ENCODE data around the gene CUBN.

Gene CUBN

DNA sequence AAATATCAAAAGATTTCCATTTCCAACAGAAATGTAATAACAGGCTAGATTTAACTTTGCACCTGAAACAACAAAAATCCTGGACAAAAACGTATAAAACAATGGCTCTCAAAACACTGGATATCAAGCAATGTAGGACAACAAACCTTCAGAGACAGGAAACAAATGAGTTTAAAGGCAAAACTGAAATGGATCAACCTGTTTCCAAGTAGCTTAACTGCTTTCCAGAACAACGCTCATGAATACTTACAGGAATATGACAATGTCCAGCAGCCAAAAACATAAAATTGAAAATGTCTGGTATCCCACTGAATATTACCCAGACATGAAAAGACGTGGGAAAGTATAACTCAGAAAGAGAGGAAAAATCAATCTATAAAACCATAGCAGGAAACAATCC lies 62.8 kb downstream of the CUBN start:
- DNase-seq = no peak

DNA sequence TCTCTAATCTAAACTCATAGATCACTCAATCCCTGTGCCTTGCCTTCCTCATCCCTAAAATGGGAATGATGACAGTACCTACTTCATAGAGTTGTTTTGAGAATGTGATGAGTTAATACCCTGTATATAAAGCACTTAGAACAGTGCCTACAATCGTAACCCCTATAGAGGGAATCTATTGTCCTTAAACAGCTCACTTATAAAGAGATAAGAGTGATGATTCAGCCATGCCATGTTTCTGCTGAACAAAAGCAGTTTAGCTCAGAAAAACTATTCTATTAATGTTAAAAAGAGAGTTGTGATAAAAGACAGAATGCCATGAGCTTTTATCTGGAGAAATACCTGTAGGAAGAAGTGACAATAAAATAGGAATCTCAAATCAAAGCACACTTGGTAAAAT lies 63.6 kb downstream of the CUBN start:
- no peak for DNase-seq

DNA sequence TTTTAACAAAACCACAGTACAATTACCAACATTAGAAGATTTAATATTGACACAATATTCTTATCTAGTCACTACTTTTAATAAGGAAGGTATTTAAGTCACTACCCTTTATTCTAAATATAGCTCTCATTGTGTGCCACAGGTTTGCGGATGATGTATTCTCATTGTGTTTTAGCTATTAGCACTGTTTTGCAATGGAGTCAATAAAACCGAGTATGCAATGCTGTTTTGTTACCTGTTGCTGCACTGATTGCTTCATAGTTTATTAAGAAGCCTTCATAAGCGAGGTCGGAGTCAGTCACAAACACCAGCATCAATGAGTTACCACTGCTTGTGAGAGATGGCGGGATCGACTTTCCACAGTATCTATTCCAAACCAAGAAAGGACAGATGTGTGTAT lies 64.3 kb downstream of the CUBN start:
- no peak for DNase-seq

DNA sequence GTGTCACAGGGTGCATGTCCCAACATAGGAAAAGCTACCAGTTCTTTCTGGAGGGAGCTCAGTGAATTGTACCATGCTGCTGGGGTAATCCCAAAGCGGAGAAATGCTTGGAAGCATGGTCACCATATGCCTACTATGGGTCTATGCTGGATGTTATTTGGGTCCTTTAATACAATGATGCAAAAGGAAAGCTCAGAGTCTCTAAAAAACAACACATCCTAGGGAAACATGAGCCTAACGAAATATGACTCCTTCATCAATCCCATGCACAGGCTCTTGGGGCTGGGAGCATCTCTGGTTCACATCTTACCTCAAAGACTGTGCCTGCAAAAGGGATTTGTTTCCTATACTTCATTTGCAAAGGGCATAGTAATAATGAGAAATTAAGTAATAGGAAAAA lies 65.2 kb downstream of the CUBN start:
- DNase-seq = no peak

DNA sequence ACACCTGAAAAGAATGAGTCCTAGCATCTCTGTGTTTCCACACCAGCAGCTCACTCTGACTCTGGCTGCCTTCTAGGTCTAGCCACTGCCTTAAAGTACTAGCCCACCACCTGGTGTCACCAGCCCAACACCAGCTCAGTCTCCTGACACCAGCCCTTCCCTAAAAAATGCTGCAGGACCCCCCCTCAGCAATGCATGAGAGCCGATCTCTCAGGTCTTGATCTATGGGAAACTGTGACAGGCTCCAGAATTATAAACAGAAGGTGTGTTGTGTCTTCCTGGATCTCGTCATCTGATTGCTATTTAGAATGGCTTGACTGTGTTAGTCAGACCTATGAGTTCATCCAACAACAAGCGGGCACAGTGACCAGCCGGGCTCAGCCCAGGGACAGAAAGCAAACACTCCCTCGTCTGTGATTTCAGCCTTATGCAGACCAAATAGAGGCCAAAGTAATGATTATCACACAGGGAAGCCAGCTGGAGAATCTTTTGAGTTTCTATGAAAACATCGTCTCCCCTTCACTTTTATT lies 66.6 kb downstream of the CUBN start:
- no peak for DNase-seq

DNA sequence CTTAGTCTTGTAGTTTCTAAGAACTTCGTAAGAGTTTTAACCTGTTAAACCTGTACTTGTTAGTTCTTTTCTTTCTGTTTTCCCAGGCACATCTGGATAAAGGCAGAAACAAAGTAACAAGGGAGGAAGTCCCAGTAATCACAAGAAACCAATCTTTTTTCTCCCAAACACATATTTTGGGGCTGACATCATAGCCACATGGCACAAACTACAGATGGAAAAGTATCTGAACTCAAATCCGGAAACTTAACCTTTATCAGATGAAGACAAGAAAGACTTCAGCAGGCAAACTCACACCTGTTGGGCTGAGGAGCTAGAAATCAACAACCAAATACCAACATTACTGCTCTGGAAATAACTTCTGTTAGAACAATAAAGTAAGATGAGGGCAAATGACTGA lies 67.1 kb downstream of the CUBN start:
- no peak for DNase-seq

DNA sequence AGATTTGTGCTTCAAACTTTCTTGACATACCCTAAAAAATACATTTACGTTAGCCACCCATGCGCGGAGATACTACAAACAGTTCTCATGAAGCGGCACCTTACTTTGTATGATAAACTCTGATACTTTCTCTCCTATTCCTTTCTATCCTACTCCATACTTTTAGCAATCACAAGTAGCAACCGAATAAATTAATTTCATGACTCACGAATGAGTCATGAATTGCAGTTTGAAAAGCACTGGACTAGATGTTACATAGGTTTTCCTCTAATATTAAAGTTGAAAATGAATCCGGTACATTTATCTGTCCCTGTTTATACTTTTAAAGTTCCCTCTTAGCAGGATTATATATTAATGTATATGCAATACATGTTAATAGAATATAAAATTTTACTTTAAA lies 67.6 kb downstream of the CUBN start:
- no peak for DNase-seq

DNA sequence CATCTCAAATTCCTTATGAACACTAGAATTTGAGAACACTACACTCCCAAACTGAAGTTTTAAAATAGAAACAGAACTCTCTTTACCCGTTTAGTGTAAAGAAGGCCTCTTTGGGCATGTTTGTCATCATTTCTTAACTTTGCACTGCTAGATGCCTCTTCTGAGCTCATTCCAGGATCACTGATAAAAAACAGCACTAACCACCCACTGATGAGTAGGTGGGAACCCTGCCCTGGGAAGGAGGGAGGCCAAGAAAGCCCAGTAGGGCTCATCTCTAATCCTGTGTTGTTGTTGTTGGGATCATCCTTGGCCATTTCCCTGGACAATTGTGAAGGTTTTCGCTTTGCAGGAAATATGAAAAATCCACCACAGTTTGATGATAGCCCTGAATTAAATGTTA lies 68.2 kb downstream of the CUBN start:
- no peak for DNase-seq

DNA sequence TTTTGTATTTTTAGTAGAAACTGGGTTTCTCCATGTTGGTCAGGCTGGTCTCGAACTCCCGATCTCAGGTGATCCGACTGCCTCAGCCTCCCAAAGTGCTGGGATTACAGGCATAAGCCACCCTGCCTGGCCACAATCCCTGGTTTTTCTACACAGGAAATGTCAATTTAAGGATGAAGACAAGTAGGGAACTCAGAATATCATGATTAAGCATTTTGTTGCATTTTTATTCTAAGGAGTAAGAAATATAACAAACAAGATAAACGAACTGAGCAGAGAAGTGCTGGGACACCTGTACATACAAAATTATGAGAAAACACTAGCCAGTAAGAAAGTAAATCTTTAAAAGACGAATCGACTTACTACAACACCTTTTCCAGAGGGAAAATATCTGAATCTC lies 69.3 kb downstream of the CUBN start:
- DNase-seq = no peak

DNA sequence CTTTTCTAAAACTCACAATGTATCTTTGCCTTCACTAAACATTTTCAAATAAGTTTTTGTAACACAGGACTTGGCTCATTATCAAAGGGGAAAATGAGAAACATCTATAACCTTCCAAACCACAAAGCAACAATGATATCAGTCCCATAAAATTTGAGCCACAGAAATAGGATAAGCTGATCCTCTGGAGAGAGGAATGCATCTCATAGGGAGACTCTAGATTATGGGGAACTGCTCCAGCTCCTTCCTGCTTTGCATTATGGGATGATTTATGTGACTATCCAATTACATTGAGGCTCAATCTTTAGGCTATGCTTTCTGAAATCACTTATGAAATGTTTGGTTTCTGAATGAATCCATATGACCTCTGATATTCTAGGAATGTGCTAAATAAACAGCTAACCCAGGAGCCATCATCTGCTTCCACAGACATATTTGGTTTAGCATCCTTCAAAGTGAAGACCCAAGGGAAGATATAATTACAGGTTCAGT lies 70.4 kb downstream of the CUBN start:
- DNase-seq = no peak

DNA sequence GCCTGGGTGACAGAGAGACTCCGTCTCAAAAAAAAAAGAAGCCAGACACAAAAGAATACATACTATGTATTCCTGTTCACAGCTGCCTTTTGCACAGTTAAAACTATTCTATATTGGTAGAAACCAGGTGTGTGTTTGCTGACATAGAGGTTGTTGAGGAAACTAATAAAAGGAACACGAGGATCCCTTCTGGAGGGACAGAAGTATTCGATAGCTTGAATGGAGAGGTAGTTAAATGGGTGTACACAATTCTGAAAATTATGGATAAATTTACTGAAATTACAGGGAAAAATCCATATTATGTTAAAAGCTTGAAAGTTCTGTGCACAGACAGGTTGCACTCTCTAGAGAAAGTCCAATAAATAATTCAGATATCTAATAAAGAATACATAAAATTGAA lies 71.5 kb downstream of the CUBN start:
- no peak for DNase-seq

DNA sequence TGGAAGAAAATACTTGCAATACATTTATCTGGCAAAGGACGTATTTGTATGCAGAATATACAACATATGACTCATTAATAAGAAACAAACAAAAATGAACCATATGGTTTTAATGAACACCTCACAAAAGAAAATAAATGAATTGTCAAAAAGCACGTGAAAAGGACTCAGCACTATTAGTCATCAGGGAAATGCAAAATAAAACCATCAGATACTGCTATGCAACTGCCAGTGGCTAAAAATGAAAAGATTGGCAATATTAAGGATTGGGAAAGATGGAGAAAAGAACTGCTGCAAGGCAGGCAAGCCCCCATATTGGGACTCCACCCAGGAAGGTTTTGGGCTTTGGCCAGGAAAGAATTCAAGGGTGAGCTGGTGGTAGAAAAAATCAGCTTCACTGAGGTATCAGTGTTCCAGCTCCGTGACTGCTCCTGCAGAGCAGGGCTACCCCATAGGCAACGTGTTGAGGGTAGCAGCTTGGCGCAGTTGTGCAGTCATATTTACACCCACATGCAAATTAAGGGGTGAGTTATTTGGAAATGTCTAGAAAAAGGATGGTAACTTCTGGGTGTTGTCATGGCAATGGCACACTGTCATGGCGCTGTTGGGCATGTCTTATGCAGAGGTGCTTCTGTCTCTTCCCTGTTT lies 72.7 kb downstream of the CUBN start:
- DNase-seq = no peak

DNA sequence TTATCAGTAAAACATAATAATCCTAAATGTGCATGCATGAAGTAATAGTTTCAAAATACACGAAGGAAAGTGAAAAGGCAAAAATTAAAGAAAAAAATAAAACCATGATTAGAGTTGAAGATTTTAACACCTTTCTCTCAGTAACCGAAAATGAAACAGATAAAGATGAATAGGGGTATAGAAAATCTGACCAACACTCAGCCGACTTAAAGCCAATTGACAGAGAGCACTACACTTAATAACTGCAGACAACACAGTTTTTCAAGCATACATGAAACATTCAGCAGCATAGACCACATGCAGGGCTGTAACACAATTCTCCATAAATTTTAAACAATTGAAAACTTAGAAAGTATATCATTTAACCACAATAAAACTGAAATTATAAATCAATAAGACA lies 76.1 kb downstream of the CUBN start:
- no peak for DNase-seq

DNA sequence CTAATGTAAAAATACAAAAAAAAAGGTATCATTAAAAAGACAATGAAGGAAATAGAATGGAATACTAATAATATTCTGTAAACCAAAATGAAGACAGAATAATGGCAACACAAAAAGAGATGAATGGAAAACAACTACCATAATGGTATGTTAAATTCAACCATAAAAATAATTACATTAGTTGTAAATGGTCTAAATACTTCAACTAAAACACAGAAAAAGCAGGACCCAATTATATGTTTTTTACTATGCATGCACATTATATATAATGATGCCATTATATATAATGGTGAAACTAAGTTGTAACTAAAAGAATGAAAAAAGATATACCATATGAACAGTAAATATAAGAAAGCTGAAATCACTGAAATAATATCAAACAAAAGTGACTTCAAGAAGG lies 76.5 kb downstream of the CUBN start:
- DNase-seq = no peak

DNA sequence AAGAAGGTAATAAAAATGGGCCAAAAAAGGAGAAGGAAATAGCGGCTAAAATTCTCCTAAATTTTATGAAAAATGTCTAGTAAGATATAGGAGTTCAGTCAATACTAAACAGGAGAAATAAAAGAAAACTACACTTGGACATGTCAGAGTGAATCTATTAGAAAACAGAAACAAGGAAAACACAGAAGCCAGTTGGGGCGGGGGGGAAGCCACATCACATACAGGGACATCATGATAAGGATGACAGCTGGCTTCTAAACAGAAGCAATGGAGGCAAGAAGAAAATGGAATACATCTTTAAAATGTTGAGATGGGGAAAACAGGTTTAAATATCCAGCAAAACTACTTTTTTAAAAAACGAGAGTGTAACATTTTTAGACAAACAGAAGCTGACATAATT lies 77.8 kb downstream of the CUBN start:
- no peak for DNase-seq

DNA sequence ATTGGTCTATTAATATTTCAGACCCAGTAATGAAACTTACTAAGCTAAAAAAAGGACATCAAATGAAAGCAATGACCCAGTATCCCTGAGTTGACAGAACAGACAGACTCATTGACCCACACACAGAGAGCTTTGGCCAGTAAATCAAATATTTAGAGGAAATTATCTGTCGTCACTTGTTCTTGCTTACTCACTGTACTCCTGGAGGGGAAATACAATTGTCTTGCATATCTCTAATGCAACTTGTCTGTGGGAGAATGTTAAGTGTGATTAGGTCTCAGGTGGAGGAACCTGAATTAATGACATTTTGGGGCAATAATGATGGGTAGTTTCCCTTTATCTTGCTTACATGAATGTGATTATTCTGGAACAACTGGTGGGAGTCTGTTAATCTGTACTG lies 80.4 kb downstream of the CUBN start:
- DNase-seq = no peak

DNA sequence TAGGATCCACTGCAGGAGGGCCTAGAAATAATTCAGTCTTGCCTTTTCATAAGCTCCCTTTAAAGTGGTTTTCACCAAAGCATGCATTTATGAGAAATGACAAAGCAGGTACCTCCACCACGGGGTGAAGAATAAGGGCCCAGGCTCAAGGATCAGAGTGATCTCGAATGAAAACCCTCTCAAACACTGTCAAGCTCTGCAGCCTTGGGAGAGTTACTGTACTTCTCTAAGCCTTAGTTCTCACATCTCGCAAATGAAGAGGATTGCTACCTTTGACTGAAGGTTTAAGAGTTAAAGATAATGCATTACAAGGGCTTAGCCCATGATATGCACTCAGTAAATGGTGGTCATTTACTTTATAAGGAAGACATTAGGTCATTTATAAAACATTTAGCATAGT lies 81.7 kb downstream of the CUBN start:
- DNase-seq = no peak

DNA sequence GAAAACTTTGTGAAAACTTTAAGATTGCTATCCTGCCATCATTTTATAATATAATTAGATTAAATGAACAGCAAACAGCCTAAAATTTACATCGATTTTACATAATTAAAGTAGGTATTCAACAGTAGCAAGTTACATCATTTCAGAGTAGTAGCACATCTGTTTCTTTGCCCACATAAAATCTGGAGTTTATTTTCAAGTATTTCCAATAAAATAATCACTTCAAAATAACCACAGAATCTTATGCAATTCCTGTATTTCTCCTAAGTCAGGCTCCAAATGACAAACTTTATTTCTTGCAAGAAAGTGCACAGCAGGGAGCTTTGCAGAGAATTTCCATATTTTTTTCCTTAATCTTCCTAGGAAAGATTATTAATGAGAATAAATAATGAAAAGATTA lies 82.6 kb downstream of the CUBN start:
- no peak for DNase-seq

DNA sequence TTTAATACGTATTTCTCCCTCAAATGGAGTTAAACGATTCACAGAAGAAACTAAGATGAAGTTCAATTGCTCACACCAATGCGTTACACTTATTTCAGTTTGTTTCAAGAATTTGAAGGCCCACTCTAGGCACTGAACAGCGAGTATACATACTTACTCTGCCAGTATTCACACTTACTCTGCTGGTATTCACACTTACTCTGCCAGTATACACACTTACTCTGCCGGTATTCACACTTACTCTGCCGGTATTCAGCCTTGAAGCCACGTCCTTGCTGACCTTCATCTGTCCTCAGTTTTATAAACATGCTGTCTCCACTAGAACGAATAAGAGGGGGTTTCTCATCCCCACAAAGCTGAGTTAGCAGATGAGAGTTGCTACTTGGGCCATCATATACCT lies 86.0 kb downstream of the CUBN start:
- DNase-seq = no peak

DNA sequence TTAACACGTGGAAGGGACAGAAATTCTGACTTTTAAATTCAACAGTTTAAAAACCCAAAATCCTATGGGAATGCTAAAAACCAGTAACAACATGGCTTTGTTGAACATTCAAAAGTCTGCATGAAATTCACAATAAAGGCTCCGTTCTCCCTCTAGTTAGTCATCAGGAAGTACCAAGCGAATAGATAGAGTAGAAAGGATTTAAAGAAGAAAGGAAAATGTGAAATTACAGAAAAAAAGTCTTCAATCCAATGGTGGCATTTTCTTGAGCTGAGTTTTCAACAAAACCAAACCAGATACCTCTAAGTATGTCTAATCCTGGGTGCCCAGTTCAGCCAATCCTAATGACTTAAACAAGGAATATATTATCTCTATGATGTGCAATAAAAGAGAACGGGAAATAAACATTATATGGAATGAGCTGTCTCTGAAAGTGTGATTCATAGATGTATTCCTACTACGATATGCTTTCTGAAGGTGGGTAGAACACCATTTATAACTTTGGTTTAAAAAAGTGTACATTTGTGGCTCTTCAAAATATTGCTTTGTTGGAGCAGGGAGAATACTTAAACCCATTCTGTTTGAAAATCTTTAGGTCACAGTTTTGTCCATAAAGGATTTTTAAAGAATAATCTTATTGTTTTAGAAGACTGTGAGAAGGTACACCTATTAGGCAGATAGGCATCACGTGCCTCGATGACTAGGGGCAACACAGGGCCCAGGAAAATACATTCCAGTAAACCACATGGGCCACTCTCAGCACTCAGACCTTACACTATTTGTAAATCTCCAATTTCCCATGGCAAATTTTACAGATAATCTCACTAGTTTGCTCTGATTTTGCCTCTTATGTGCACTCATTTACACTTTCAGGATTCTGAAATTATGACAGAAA lies 87.7 kb downstream of the CUBN start:
- no peak for DNase-seq

DNA sequence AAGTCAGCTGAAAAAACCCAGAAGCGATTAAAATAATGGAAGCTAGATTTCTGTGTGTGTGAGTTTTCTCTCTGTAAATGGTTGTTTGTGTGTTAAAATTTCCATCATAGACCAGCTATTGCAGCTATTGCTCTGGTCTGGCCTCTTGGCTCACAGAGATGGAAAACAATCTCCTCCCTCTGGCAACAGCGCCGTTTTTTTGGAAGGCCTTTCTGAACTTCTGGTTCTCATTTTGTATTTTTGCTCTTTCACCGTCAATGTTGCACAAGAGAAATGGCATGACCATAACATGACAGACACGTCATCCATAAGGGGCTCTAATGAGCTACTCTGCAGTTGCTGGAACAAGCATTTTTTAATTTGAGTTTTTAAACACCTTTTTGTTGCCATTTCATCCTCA lies 91.0 kb downstream of the CUBN start:
- DNase-seq = no peak

DNA sequence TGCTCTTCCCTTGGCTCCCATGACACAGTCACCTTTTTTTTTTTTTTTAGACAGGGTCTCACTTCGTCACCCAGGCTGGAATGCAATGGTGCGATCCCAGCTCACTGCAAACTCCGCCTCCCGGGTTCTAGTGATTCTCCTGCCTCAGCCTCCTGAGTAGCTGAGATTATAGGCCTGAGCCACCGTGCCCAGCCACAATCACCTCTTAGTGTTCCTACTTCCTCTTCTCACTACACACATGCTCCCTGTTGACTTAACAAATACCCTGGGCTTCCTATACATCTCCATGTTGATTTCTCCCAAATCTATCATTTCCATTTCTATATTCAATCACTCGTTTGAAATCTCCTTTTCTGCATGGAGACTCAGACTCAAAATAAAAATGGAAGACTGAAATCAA lies 91.7 kb downstream of the CUBN start:
- no peak for DNase-seq

DNA sequence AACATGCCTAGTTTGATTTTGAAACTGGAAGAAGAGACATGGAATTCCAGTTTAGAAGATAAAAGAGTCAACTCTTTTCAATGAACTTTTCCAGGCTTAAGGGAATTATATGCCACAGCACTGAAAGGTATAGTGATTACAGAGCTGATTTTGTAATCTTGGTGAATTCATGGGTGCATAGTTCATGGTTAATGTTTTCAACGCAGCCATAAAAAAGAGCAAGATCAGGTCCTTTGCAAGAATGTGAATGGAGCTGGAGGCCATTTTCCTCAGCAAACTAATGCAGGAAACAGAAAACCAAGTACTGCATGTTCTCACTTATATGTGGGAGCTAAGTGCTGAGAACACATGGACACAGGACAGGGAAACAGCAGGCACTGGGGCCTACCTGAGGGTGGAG lies 94.2 kb downstream of the CUBN start:
- DNase-seq = no peak

DNA sequence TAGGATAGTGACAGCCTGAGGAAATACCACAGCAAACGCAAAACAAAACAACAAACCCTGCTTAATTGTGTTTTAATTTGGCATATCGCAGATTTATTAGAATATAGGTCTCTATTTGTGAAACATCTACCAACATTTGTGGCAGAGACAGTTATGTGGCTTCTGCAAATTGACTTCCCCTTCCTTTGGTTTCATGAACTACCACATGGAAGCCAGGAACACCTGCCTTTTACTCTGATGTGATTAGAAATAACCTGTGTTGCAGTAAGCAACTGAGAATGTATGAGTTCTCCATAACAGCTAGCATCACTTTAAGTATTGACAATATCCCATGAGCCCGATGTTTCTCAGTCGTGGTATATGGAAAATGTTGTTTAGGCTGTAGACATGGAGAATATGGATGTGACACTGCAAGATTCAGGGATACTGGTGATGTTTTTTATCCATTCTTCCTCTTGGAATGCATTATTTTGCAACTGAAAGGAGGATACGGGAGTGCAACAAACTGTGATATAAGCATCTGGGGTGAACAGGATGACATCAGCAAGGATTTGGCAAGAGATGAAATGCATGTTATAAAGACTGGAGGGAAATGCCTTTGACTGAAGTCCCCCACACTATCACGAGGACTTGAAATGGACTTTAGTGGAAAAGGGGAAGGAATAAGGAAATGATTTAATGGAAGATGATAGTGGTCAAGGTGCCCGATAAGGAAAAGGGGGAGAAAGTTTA lies 95.9 kb downstream of the CUBN start:
- no peak for DNase-seq
